Smooth muscle cell of trachea (primary cell): Measurements from ENCODE around the gene LYSET. TPM values are rescaled to one million over a fixed set of nuclear protein-coding genes. Genes with fewer than 3 reads are reported as not detected.

Experiments used
- total RNA-seq: library from RNA; depleted of rRNA; stranded (reverse); fragments of >200 nt; gene quantifications from 2 replicates; pipeline ENCODE4 v1.2.1, GENCODE V29; 2014

The LYSET gene
- 6.0 and 6.6 TPM in 2 replicates for total RNA-seq

GRCh38 chr14:93184391-93185348, at the start of gene LYSET, which contains the start of gene MOAP1:
Gene LYSET (plus strand): TSS chr14:93185317. CDS start chr14:93185406, 89 bp downstream.
Gene MOAP1 (minus strand): TSS chr14:93184897. CDS start chr14:93184242, 655 bp downstream.

GRCh38 chr14:93206793-93207467, 21.8 kb downstream of the LYSET start, which contains the start of the genes GON7 and UBR7:
Gene GON7 (minus strand): TSS chr14:93207065. CDS start chr14:93207037, 28 bp downstream.
Gene UBR7 (plus strand): TSS chr14:93207256. CDS start chr14:93207292, 36 bp downstream.

Other genes with a start within 250 kb of the LYSET start
- gene ITPK1, start 69.4 kb upstream of the LYSET start, total RNA-seq = 9.3 and 11.7 TPM in 2 replicates
- 10.9 and 12.4 TPM in 2 replicates for gene MOAP1, start 420 bp upstream of the LYSET start, total RNA-seq
- gene GON7, start 21.7 kb downstream of the LYSET start, total RNA-seq = 6.3 and 14.7 TPM in 2 replicates
- gene UBR7, start 21.9 kb downstream of the LYSET start, total RNA-seq = 22.5 and 39.1 TPM in 2 replicates
- gene BTBD7, start 147.7 kb downstream of the LYSET start, total RNA-seq = 22.2 and 26.5 TPM in 2 replicates
- gene COX8C, start 161.9 kb downstream of the LYSET start, total RNA-seq = not detected in 2 replicates
- under 0.01 and 0.33 TPM in 2 replicates for gene UNC79, start 245.6 kb downstream of the LYSET start, total RNA-seq